ENCODE data around the gene PTPN9. TPM values are rescaled to one million over a fixed set of nuclear protein-coding genes. Genes with fewer than 3 reads are reported as not detected.

Gene PTPN9
- total RNA-seq (10 to 100 TPM in 1 of 4 donors, 1 to 10 TPM in 3; 8.9 to 16.0 (median 9.6) TPM), polyA plus RNA-seq (4.5 TPM)
- long read RNA-seq, donor 1, full-length matches to known transcripts, result 15 of 26 reads
- long read RNA-seq, donor 1, partial matches to known transcripts, result 3 of 26 reads
- long read RNA-seq, donor 1, other reads (novel, unspliced or antisense), result 8 of 26 reads
- long read RNA-seq, donor 2, full-length matches to known transcripts, result 7 of 10 reads
- long read RNA-seq, donor 2, partial matches to known transcripts, result 0 of 10 reads
- long read RNA-seq, donor 2, other reads (novel, unspliced or antisense), result 3 of 10 reads
- long read RNA-seq, donor 3, full-length matches to known transcripts, result 10 of 17 reads
- long read RNA-seq, donor 3, partial matches to known transcripts, result 3 of 17 reads
- long read RNA-seq, donor 3, other reads (novel, unspliced or antisense), result 4 of 17 reads
- long read RNA-seq, donor 4, full-length matches to known transcripts, result 7 of 10 reads
- long read RNA-seq, donor 4, partial matches to known transcripts, result 1 of 10 reads
- long read RNA-seq, donor 4, other reads (novel, unspliced or antisense), result 2 of 10 reads

- peak within 1 kb of the TSS; percentile 87 for H3K27ac ChIP-seq (ENCODE audit: low read length)
- intact Hi-C loops (cut with DNase I), result no loop called here
- H3K4me1 ChIP-seq (ENCODE audit: control insufficient read depth, insufficient read depth, low read length), result no peaks in the 10 kb centered on the region
- H3K4me3 ChIP-seq (ENCODE audit: low read length), result peak within 1 kb of the TSS; percentile 99
- WGBS, result under 1% methylated on average over 78 of the region's 78 CpGs
- ATAC-seq (peak; percentile 91 to 93), DNase-seq (peak; percentile 85 to 94 (median 94))
- H3K27me3 ChIP-seq (ENCODE audit: control insufficient read depth, insufficient read depth), result no peaks in the 10 kb centered on the region
- H3K9me3 ChIP-seq (ENCODE audit: control insufficient read depth, low read length), result no peaks in the 10 kb centered on the region
Measured at GRCh38 chr15:75578948-75579920, at the start of gene PTPN9. PTPN9 (minus strand) TSS chr15:75579315; CDS start chr15:75578776, 539 bp downstream.

- no peaks in the 10 kb centered on the region for H3K9me3 ChIP-seq (ENCODE audit: control insufficient read depth, low read length)
- ATAC-seq (peak; percentile 95), DNase-seq (peak; percentile 94 to 98 (median 98))
- H3K4me1 ChIP-seq (ENCODE audit: control insufficient read depth, insufficient read depth, low read length), result no peaks in the 10 kb centered on the region
- no peaks in the 10 kb centered on the region for H3K27me3 ChIP-seq (ENCODE audit: control insufficient read depth, insufficient read depth)
- 1% methylated on average over 47 of the region's 47 CpGs for WGBS
- peak within 1 kb of the TSS; percentile 98 for H3K27ac ChIP-seq (ENCODE audit: low read length)
- intact Hi-C loops (cut with DNase I), result no loop called here
- peak within 1 kb of the TSS; percentile 95 for H3K4me3 ChIP-seq (ENCODE audit: low read length)
Measured at GRCh38 chr15:75625542-75626347, 46.6 kb upstream of the PTPN9 start, which contains the start of gene SNUPN. SNUPN (minus strand) TSS chr15:75625725; CDS start chr15:75621051, 4,674 bp downstream.

- H3K27ac ChIP-seq (ENCODE audit: low read length), result no peak overlapping the region
- WGBS, result 78% methylated on average over 2 of the region's 2 CpGs
- H3K4me3 ChIP-seq (ENCODE audit: low read length), result no peak overlapping the region
- H3K9me3 ChIP-seq (ENCODE audit: control insufficient read depth, low read length), result no peaks in the 10 kb centered on the region
- H3K4me1 ChIP-seq (ENCODE audit: control insufficient read depth, insufficient read depth, low read length), result peaks cover 3% of the 10 kb centered on the region
- DNase-seq (no peak), ATAC-seq (no peak)
- intact Hi-C loops (cut with DNase I), result no loop called here
- H3K27me3 ChIP-seq (ENCODE audit: control insufficient read depth, insufficient read depth), result no peaks in the 10 kb centered on the region
Measured at GRCh38 chr15:75622505-75622904, 43.4 kb upstream of the PTPN9 start.

GRCh38 chr15:75620841-75621391 lies 41.8 kb upstream of the PTPN9 start:
- Histone ChIP-seq H3K27me3 (ENCODE audit: control insufficient read depth, insufficient read depth) (no peaks in the 10 kb centered on the region), H3K9me3 (ENCODE audit: control insufficient read depth, low read length) (no peaks in the 10 kb centered on the region), H3K4me3 (ENCODE audit: low read length) (no peak overlapping the region), H3K27ac (ENCODE audit: low read length) (peak overlapping the region; percentile 76), H3K4me1 (ENCODE audit: control insufficient read depth, insufficient read depth, low read length) (peaks cover 3% of the 10 kb centered on the region)
- peak; percentile 83 to 85 for ATAC-seq
- 37% methylated on average over 7 of the region's 7 CpGs for WGBS
- DNase-seq, result peak; percentile 87 to 94 (median 91)
- intact Hi-C loops (cut with DNase I), result no loop called here

GRCh38 chr15:75620058-75620820 lies 41.1 kb upstream of the PTPN9 start:
- ATAC-seq (peak; percentile 70 to 77), DNase-seq (peak; percentile 41 to 72 (median 55))
- WGBS, result 35% methylated on average over 4 of the region's 4 CpGs
- intact Hi-C loops (cut with DNase I), result no loop called here
- H3K27ac ChIP-seq (ENCODE audit: low read length), result peak overlapping the region; percentile 56
- H3K9me3 ChIP-seq (ENCODE audit: control insufficient read depth, low read length), result no peaks in the 10 kb centered on the region
- H3K4me3 ChIP-seq (ENCODE audit: low read length), result no peak overlapping the region
- H3K27me3 ChIP-seq (ENCODE audit: control insufficient read depth, insufficient read depth), result no peaks in the 10 kb centered on the region
- peaks cover 3% of the 10 kb centered on the region for H3K4me1 ChIP-seq (ENCODE audit: control insufficient read depth, insufficient read depth, low read length)

GRCh38 chr15:75616766-75617165 lies 37.7 kb upstream of the PTPN9 start:
- Histone ChIP-seq H3K4me3 (ENCODE audit: low read length) (no peak overlapping the region), H3K9me3 (ENCODE audit: control insufficient read depth, low read length) (no peaks in the 10 kb centered on the region), H3K27me3 (ENCODE audit: control insufficient read depth, insufficient read depth) (no peaks in the 10 kb centered on the region), H3K27ac (ENCODE audit: low read length) (no peak overlapping the region), H3K4me1 (ENCODE audit: control insufficient read depth, insufficient read depth, low read length) (peaks cover 3% of the 10 kb centered on the region)
- no peak for ATAC-seq
- DNase-seq, result no peak
- intact Hi-C loops (cut with DNase I), result no loop called here

GRCh38 chr15:75606711-75607699 lies 27.9 kb upstream of the PTPN9 start:
- Histone ChIP-seq H3K27me3 (ENCODE audit: control insufficient read depth, insufficient read depth) (no peaks in the 10 kb centered on the region), H3K4me1 (ENCODE audit: control insufficient read depth, insufficient read depth, low read length) (no peaks in the 10 kb centered on the region), H3K4me3 (ENCODE audit: low read length) (no peak overlapping the region), H3K27ac (ENCODE audit: low read length) (no peak overlapping the region), H3K9me3 (ENCODE audit: control insufficient read depth, low read length) (no peaks in the 10 kb centered on the region)
- intact Hi-C loops (cut with DNase I), result no loop called here
- no peak for DNase-seq
- WGBS, result 80% methylated on average over 6 of the region's 6 CpGs
- no peak for ATAC-seq

GRCh38 chr15:75606026-75606425 lies 26.9 kb upstream of the PTPN9 start:
- Histone ChIP-seq H3K4me3 (ENCODE audit: low read length) (no peak overlapping the region), H3K4me1 (ENCODE audit: control insufficient read depth, insufficient read depth, low read length) (no peaks in the 10 kb centered on the region), H3K27ac (ENCODE audit: low read length) (no peak overlapping the region), H3K9me3 (ENCODE audit: control insufficient read depth, low read length) (no peaks in the 10 kb centered on the region), H3K27me3 (ENCODE audit: control insufficient read depth, insufficient read depth) (no peaks in the 10 kb centered on the region)
- no peak for ATAC-seq
- 93% methylated on average over 8 of the region's 8 CpGs for WGBS
- DNase-seq, result no peak
- intact Hi-C loops (cut with DNase I), result no loop called here

- Histone ChIP-seq H3K27ac (ENCODE audit: low read length) (no peak overlapping the region), H3K27me3 (ENCODE audit: control insufficient read depth, insufficient read depth) (no peaks in the 10 kb centered on the region), H3K4me1 (ENCODE audit: control insufficient read depth, insufficient read depth, low read length) (no peaks in the 10 kb centered on the region), H3K9me3 (ENCODE audit: control insufficient read depth, low read length) (no peaks in the 10 kb centered on the region), H3K4me3 (ENCODE audit: low read length) (no peak overlapping the region)
- DNase-seq (no peak), ATAC-seq (no peak)
- 64% methylated on average over 2 of the region's 2 CpGs for WGBS
- intact Hi-C loops (cut with DNase I), result no loop called here
Measured at GRCh38 chr15:75599401-75599800, 20.3 kb upstream of the PTPN9 start.
